Ovary (tissue), 9 donors: ENCODE measurements around the gene NAA15. TPM values are rescaled to one million over a fixed set of nuclear protein-coding genes. Genes with fewer than 3 reads are reported as not detected.

Experiments used
- DNase-seq, 5 donors: peaks; one replicate each; pipeline ENCODE4 v3.0.0-alpha.2; 2019 to 2020
- H3K27ac ChIP-seq, 2 donors: fragments of 200-600 bp; one replicate each; pipeline versions ENCODE4 v1.5.1 to v1.8.0; 2019 to 2022
- H3K27me3 ChIP-seq: fragments of 200-600 bp; one replicate; pipeline ENCODE4 v1.8.0; 2022
- H3K36me3 ChIP-seq: fragments of 200-600 bp; sonication (generic); one replicate; pipeline ENCODE4 v1.5.1; 2019
- H3K4me1 ChIP-seq: one replicate; pipeline ENCODE4 v1.8.1; 2013; ENCODE audit warnings: mild to moderate bottlenecking, moderate library complexity; ENCODE audit not compliant: insufficient read depth
- H3K4me3 ChIP-seq: fragments of 200-600 bp; sonication (generic); one replicate; pipeline ENCODE4 v1.5.1; 2017
- H3K9me3 ChIP-seq, 2 donors: fragments of 200-600 bp in 1 of 2; sonication (generic) in 1 of 2; one replicate each; pipeline versions ENCODE4 v1.5.1 to v1.8.1; 2013 to 2019; ENCODE audit warnings: mild to moderate bottlenecking in 1 of 2, moderate library complexity in 1 of 2
- EP300 ChIP-seq: sonication (generic); formaldehyde crosslinking; IDR thresholded peaks from one replicate; pipeline ENCODE4 v1.6.1; 2017; ENCODE audit warnings: antibody characterized with exemption
- POLR2A ChIP-seq: fragments of 450-650 bp; IDR thresholded peaks from one replicate; pipeline ENCODE4 v1.6.1; 2017; ENCODE audit warnings: antibody characterized with exemption, mild to moderate bottlenecking, moderate library complexity
- WGBS, 3 donors: extraction: QIAGEN DNeasy Blood & Tissue Kit in 1 of 3; methylation state at CpG; one replicate each; pipeline versions ENCODE4 v1.1.5 to v1.1.7; 2013 to 2017; 5-methylcytosine and 5-hydroxymethylcytosine counted together
- intact Hi-C, 4 donors: fragments of 100-400 bp; cut with DNase I; formaldehyde crosslinking; loops; one replicate each; pipeline versions ENCODE4 v1.11.0 to v1.15.1; 2022 to 2023
- polyA plus RNA-seq, 2 donors: library from polyadenylated mRNA; stranded (reverse); fragments of 200-250 nt in 1 of 2; fragments of 350-450 nt in 1 of 2; fragmentation: Illumina TruSeq in 1 of 2; extraction: RNeasy Lipid Tissue Mini Kit (QIAGEN cat#74804) in 1 of 2; gene quantifications; one replicate each; pipeline ENCODE4 v1.2.3, GENCODE V29; 2013 to 2014
- total RNA-seq, 7 donors: library from RNA; depleted of rRNA in 2 of 7; stranded (reverse); fragments of >200 nt in 2 of 7; fragmentation: NEBNext Ultra II Directional in 3 of 7; extraction: Animal tissue kit (Norgen Biotek cat#: 25700) in 3 of 7; gene quantifications; one replicate each; pipeline versions ENCODE4 v1.1.0 to v1.2.4, GENCODE V29; 2016 to 2023
- TF ChIP-seq, protein P1 (sequence below), 3 donors: fragments of 450-650 bp in 2 of 3; fragments of 200-600 bp in 1 of 3; IDR thresholded peaks; one replicate each; pipeline versions ENCODE4 v1.5.1 to v1.8.0; 2016 to 2022; ENCODE audit warnings: antibody characterized with exemption in 3 of 3, mild to moderate bottlenecking in 1 of 3
- donor health status: DM: no; HTN: no; CAD: no; lungs with moderate emphysema.
- donor health status: DM: no; HTN: no; CAD: no.
- donor health status: Bipolar disorder and iron deficiency.
- donor health status: DM: yes; HTN: yes; CAD: no.
- donor health status: DM: no; HTN: no; CAD: no.
- donor health status: DM: yes; HTN: yes; CAD: no.

The NAA15 gene
- total and polyA plus RNA-seq, 9 donors = 7.1 to 50.8 (median 35.2) TPM

GRCh38 chr4:139265654-139266053 is 35.7 kb upstream of the NAA15 start:
- intact Hi-C loops = no loop called here

GRCh38 chr4:139266208-139266582 is 35.1 kb upstream of the NAA15 start:
- no peaks in the 10 kb centered on the region for H3K27me3 ChIP-seq
- 0 to 2% (median 1%) methylated on average over 1 of the region's 1 CpG for WGBS, 3 donors
- peaks cover 3% of the 10 kb centered on the region for H3K4me1 ChIP-seq
- H3K36me3 ChIP-seq = no peaks in the 10 kb centered on the region
- TF ChIP-seq POLR2A (no peak), EP300 (no peak)
- TF ChIP-seq, protein P1, sequence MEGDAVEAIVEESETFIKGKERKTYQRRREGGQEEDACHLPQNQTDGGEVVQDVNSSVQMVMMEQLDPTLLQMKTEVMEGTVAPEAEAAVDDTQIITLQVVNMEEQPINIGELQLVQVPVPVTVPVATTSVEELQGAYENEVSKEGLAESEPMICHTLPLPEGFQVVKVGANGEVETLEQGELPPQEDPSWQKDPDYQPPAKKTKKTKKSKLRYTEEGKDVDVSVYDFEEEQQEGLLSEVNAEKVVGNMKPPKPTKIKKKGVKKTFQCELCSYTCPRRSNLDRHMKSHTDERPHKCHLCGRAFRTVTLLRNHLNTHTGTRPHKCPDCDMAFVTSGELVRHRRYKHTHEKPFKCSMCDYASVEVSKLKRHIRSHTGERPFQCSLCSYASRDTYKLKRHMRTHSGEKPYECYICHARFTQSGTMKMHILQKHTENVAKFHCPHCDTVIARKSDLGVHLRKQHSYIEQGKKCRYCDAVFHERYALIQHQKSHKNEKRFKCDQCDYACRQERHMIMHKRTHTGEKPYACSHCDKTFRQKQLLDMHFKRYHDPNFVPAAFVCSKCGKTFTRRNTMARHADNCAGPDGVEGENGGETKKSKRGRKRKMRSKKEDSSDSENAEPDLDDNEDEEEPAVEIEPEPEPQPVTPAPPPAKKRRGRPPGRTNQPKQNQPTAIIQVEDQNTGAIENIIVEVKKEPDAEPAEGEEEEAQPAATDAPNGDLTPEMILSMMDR (IDR thresholded peaks at IDR 0.05) = no peak
- no peak for DNase-seq
- peak overlapping the region; percentile 7 to 30 for H3K27ac ChIP-seq
- peak overlapping the region; percentile 36 for H3K4me3 ChIP-seq
- H3K9me3 ChIP-seq = no peaks in the 10 kb centered on the region
- intact Hi-C loops = no loop called here

More at GRCh38 chr4:139265654-139266053, 35.7 kb upstream of the NAA15 start:
- Histone ChIP-seq H3K4me1 (peaks cover 3% of the 10 kb centered on the region), H3K27ac (no peak overlapping the region), H3K9me3 (no peaks in the 10 kb centered on the region), H3K36me3 (no peaks in the 10 kb centered on the region), H3K27me3 (no peaks in the 10 kb centered on the region), H3K4me3 (no peak overlapping the region)
- TF ChIP-seq POLR2A (no peak), EP300 (no peak)
- TF ChIP-seq, protein P1 (IDR thresholded peaks at IDR 0.05) = no peak
- 55 to 61% (median 61%) methylated on average over 3 of the region's 3 CpGs for WGBS, 3 donors
- no peak for DNase-seq

- intact Hi-C loops = no loop called here
- Histone ChIP-seq H3K9me3 (no peaks in the 10 kb centered on the region), H3K4me1 (peaks cover 3% of the 10 kb centered on the region), H3K27me3 (no peaks in the 10 kb centered on the region), H3K27ac (peak overlapping the region; percentile 7 to 30), H3K4me3 (peak overlapping the region; percentile 36), H3K36me3 (no peaks in the 10 kb centered on the region)
- TF ChIP-seq, protein P1 (IDR thresholded peaks at IDR 0.05) = no peak
- TF ChIP-seq POLR2A (no peak), EP300 (no peak)
- 12 to 14% (median 14%) methylated on average over 14 of the region's 14 CpGs for WGBS, 3 donors
- peak; percentile 58 to 74 (median 69) for DNase-seq
These were observed 34.6 kb upstream of the NAA15 start for GRCh38 chr4:139266583-139267257.

GRCh38 chr4:139267301-139267700 is 34.0 kb upstream of the NAA15 start:
- TF ChIP-seq, protein P1 (IDR thresholded peaks at IDR 0.05) = no peak
- no peak for TF ChIP-seq EP300
- no peak for TF ChIP-seq POLR2A
- no peaks in the 10 kb centered on the region for H3K36me3 ChIP-seq
- no peaks in the 10 kb centered on the region for H3K27me3 ChIP-seq
- H3K4me1 ChIP-seq = peaks cover 3% of the 10 kb centered on the region
- no peak for DNase-seq
- no peak overlapping the region for H3K4me3 ChIP-seq
- 92 to 100% (median 95%) methylated on average over 1 of the region's 1 CpG for WGBS, 3 donors
- H3K9me3 ChIP-seq = no peaks in the 10 kb centered on the region
- H3K27ac ChIP-seq = no peak overlapping the region
- intact Hi-C loops = no loop called here
